WTC11 (cell line): ENCODE measurements around the gene IL23R. TPM values are rescaled to one million over a fixed set of nuclear protein-coding genes. Genes with fewer than 3 reads are reported as not detected.

Experiments
- ATAC-seq: fragments of 200-7000 bp; cut with Tn5 transposase; 2 replicates; pipeline ENCODE4 v1.10.0; 2021; ENCODE audit warnings: mild to moderate bottlenecking, moderate library complexity
- CTCF ChIA-PET: fragments of 300-600 bp; sonication (Branson Sonifier 250); formaldehyde crosslinking; loops from one replicate; lab custom pipeline; 2021; ENCODE audit warnings: antibody characterized with exemption; lab: Charles Lee
- POLR2A ChIA-PET: fragments of 350-600 bp; sonication (Branson Sonifier 250); formaldehyde crosslinking; loops from one replicate; lab custom pipeline; 2021; ENCODE audit warnings: antibody characterized with exemption; lab: Charles Lee
- DNase-seq: peaks from one replicate; pipeline ENCODE4 v3.0.0; 2021; ENCODE audit warnings: low spot score
- H3K27ac Mint-ChIP-seq: 2 replicates; pipeline ENCODE4 v1.8.0; 2021; ENCODE audit warnings: mixed read lengths
- H3K27me3 Mint-ChIP-seq: 2 replicates; pipeline ENCODE4 v1.8.0; 2021; ENCODE audit warnings: low read depth, mild to moderate bottlenecking, moderate library complexity, mixed read lengths
- H3K36me3 Mint-ChIP-seq: 2 replicates; pipeline ENCODE4 v1.8.0; 2021; ENCODE audit warnings: mixed read lengths
- H3K4me1 Mint-ChIP-seq: 2 replicates; pipeline ENCODE4 v1.8.0; 2022; ENCODE audit warnings: mixed read lengths
- H3K4me3 Mint-ChIP-seq: 2 replicates; pipeline ENCODE4 v1.8.0; 2021; ENCODE audit warnings: mild to moderate bottlenecking, moderate library complexity, mixed read lengths
- H3K9me3 Mint-ChIP-seq: 2 replicates; pipeline ENCODE4 v1.8.0; 2021; ENCODE audit warnings: mixed read lengths
- ARID4B ChIP-seq: sonication (generic); formaldehyde crosslinking; IDR thresholded peaks from 2 replicates; pipeline ENCODE4 v1.8.0; 2023; ENCODE audit warnings: missing genetic modification reagents, mild to moderate bottlenecking, borderline replicate concordance
- ATF1 ChIP-seq: sonication (generic); formaldehyde crosslinking; IDR thresholded peaks from 2 replicates; pipeline ENCODE4 v1.8.1; 2023; ENCODE audit warnings: mild to moderate bottlenecking, moderate library complexity, missing genetic modification reagents
- ATF6 ChIP-seq: sonication (generic); formaldehyde crosslinking; IDR thresholded peaks from 2 replicates; pipeline ENCODE4 v1.8.1; 2023; ENCODE audit warnings: mild to moderate bottlenecking, missing genetic modification reagents
- CBFB ChIP-seq: sonication (generic); formaldehyde crosslinking; IDR thresholded peaks from 2 replicates; pipeline ENCODE4 v1.8.1; 2022; ENCODE audit warnings: mild to moderate bottlenecking, low read depth, missing genetic modification reagents
- CREM ChIP-seq: sonication (generic); formaldehyde crosslinking; IDR thresholded peaks from 2 replicates; pipeline ENCODE4 v1.8.1; 2022; ENCODE audit warnings: mild to moderate bottlenecking, missing genetic modification reagents, moderate library complexity
- E2F1 ChIP-seq: sonication (generic); formaldehyde crosslinking; IDR thresholded peaks from 2 replicates; pipeline ENCODE4 v1.8.0; 2022; ENCODE audit warnings: mild to moderate bottlenecking, missing genetic modification reagents
- E2F4 ChIP-seq: sonication (generic); formaldehyde crosslinking; IDR thresholded peaks from 2 replicates; pipeline ENCODE4 v1.8.1; 2022; ENCODE audit warnings: low read depth, mild to moderate bottlenecking, moderate library complexity, missing genetic modification reagents, borderline replicate concordance
- FOXK1 ChIP-seq: sonication (generic); formaldehyde crosslinking; IDR thresholded peaks from 2 replicates; pipeline ENCODE4 v1.8.0; 2022; ENCODE audit warnings: mild to moderate bottlenecking, moderate library complexity, missing genetic modification reagents
- FOXP4 ChIP-seq: sonication (generic); formaldehyde crosslinking; IDR thresholded peaks from 2 replicates; pipeline ENCODE4 v1.8.0; 2022; ENCODE audit warnings: mild to moderate bottlenecking, missing genetic modification reagents
- JUN ChIP-seq: sonication (generic); formaldehyde crosslinking; IDR thresholded peaks from 2 replicates; pipeline ENCODE4 v1.8.0; 2023; ENCODE audit warnings: mild to moderate bottlenecking, missing genetic modification reagents
- NR3C1 ChIP-seq: sonication (generic); formaldehyde crosslinking; conservative IDR thresholded peaks from 2 replicates; pipeline ENCODE4 v1.8.1; 2023; ENCODE audit warnings: low read depth, mild to moderate bottlenecking, missing genetic modification reagents
- OVOL2 ChIP-seq: fragments of 250-450 bp; sonication (Bioruptor Pico); IDR thresholded peaks from 2 replicates; pipeline ENCODE4 v1.9.0; 2021; ENCODE audit warnings: mild to moderate bottlenecking, borderline replicate concordance
- SOX15 ChIP-seq: fragments of 250-450 bp; sonication (Bioruptor Pico); IDR thresholded peaks from 2 replicates; pipeline ENCODE4 v1.9.0; 2021; ENCODE audit warnings: mild to moderate bottlenecking
- TP53 ChIP-seq: sonication (generic); formaldehyde crosslinking; IDR thresholded peaks from 2 replicates; pipeline ENCODE4 v1.8.1; 2023; ENCODE audit warnings: mild to moderate bottlenecking, missing genetic modification reagents
- USF2 ChIP-seq: sonication (generic); formaldehyde crosslinking; IDR thresholded peaks from 2 replicates; pipeline ENCODE4 v1.8.1; 2023; ENCODE audit warnings: mild to moderate bottlenecking, missing genetic modification reagents, moderate library complexity
- ZNF121 ChIP-seq: sonication (generic); formaldehyde crosslinking; IDR thresholded peaks from 2 replicates; pipeline ENCODE4 v1.8.0; 2023; ENCODE audit warnings: missing genetic modification reagents
- ZNF219 ChIP-seq: sonication (generic); formaldehyde crosslinking; IDR thresholded peaks from 2 replicates; pipeline ENCODE4 v1.8.0; 2023; ENCODE audit warnings: missing genetic modification reagents, mild to moderate bottlenecking, borderline replicate concordance
- ZNF232 ChIP-seq: sonication (generic); formaldehyde crosslinking; IDR thresholded peaks from 2 replicates; pipeline ENCODE4 v1.8.0; 2022; ENCODE audit warnings: mild to moderate bottlenecking, missing genetic modification reagents
- ZNF281 ChIP-seq: sonication (generic); formaldehyde crosslinking; IDR thresholded peaks from 2 replicates; pipeline ENCODE4 v1.8.0; 2023; ENCODE audit warnings: mild to moderate bottlenecking, missing genetic modification reagents
- ZNF416 ChIP-seq: fragments of 250-450 bp; sonication (Bioruptor Pico); IDR thresholded peaks from 2 replicates; pipeline ENCODE4 v1.9.0; 2021; ENCODE audit warnings: mild to moderate bottlenecking, inconsistent platforms
- ZNF423 ChIP-seq: fragments of 250-450 bp; sonication (Bioruptor Pico); IDR thresholded peaks from 2 replicates; pipeline ENCODE4 v2.1.2; 2022; ENCODE audit warnings: mild to moderate bottlenecking, moderate library complexity
- total RNA-seq: library from RNA; stranded (reverse); gene quantifications from 3 replicates; pipeline ENCODE4 v1.2.3, GENCODE V29; 2021

The IL23R gene
- total RNA-seq, 1 experiment from 2014 or later, result not detected

- CTCF ChIA-PET, result interaction anchor here (0.6 to 1.7 kb wide), 14 partner anchors 9 to 1181 kb away, joined by 3 to 7 read pairs (median 4); partner anchors contain the start of gene C1orf141
- Mint-ChIP-seq H3K27me3 (no peaks in the 10 kb centered on the region), H3K36me3 (no peaks in the 10 kb centered on the region), H3K27ac (no peak overlapping the region), H3K4me1 (0 out of 2 replicates have a peak, but pooled peaks cover 3% of the 10 kb centered on the region), H3K9me3 (peaks cover 2% of the 10 kb centered on the region), H3K4me3 (no peak overlapping the region)
- ATAC-seq, result peak; percentile 65
- TF ChIP-seq ATF6 (CRISPR knock-in tag) (no peak), E2F4 (CRISPR knock-in tag) (no peak), FOXK1 (CRISPR knock-in tag) (no peak), OVOL2 (CRISPR knock-in tag) (no peak), ZNF121 (CRISPR knock-in tag) (no peak), ATF1 (CRISPR knock-in tag) (no peak), ZNF416 (no peak), JUN (CRISPR knock-in tag) (no peak), CBFB (CRISPR knock-in tag) (no peak), ZNF423 (no peak), USF2 (CRISPR knock-in tag) (no peak), CREM (no peak), ZNF232 (CRISPR knock-in tag) (no peak)
- POLR2A ChIA-PET, result no interaction called here
- no peak for DNase-seq
Observed at GRCh38 chr1:67126111-67126746, 40.0 kb upstream of the IL23R start.

GRCh38 chr1:67126974-67127373, 39.3 kb upstream of the IL23R start:
- Mint-ChIP-seq H3K27ac (no peak overlapping the region), H3K27me3 (no peaks in the 10 kb centered on the region), H3K4me3 (no peak overlapping the region), H3K36me3 (no peaks in the 10 kb centered on the region), H3K9me3 (no peaks in the 10 kb centered on the region), H3K4me1 (0 out of 2 replicates have a peak, but pooled peaks cover 3% of the 10 kb centered on the region)
- ATAC-seq (no peak), DNase-seq (no peak)
- ChIA-PET CTCF (interaction anchor here (0.6 to 1.7 kb wide), 13 partner anchors 8 to 1181 kb away, joined by 3 to 7 read pairs (median 4); partner anchors contain the start of gene C1orf141), POLR2A (no interaction called here)
- TF ChIP-seq E2F1 (CRISPR knock-in tag) (no peak), FOXP4 (CRISPR knock-in tag) (no peak), ZNF281 (CRISPR knock-in tag) (no peak), ZNF219 (CRISPR knock-in tag) (no peak), NR3C1 (CRISPR knock-in tag) (no peak), TP53 (CRISPR knock-in tag) (no peak), ZNF121 (CRISPR knock-in tag) (no peak), SOX15 (no peak), ARID4B (CRISPR knock-in tag) (no peak)
